ENCODE data around the gene DBP.
"Not testable (repeated sequence)": the region's sequence is repeated elsewhere in the genome, so short reads cannot be mapped to it uniquely, and the experiment has no call there.

Gene DBP

GRCh38 chr19:48639483-48640375 lies 2.5 kb upstream of the DBP start:
- peak in 1 of 2 donors; percentile 45 for DNase-seq

- no peak for DNase-seq
Observed at GRCh38 chr19:48638831-48639381, 1.7 kb upstream of the DBP start.

- DNase-seq = peak; percentile 94
Observed at GRCh38 chr19:48637948-48638830, 1.0 kb upstream of the DBP start.

GRCh38 chr19:48637449-48637947 lies 319 bp upstream of the DBP start:
- peak; percentile 100 for DNase-seq

GRCh38 chr19:48635966-48636858 lies 967 bp downstream of the DBP start:
- peak in 1 of 2 donors; percentile 42 for DNase-seq

GRCh38 chr19:48635263-48635965 lies 1.8 kb downstream of the DBP start:
- peak; percentile 64 to 78 for DNase-seq

- peak; percentile 93 to 94 for DNase-seq
Observed at GRCh38 chr19:48634424-48635262, 2.5 kb downstream of the DBP start.

- DNase-seq = no peak
Observed at GRCh38 chr19:48634036-48634342, 3.2 kb downstream of the DBP start.

GRCh38 chr19:48633148-48634035 lies 3.8 kb downstream of the DBP start:
- no peak for DNase-seq

GRCh38 chr19:48632692-48633147 lies 4.5 kb downstream of the DBP start:
- DNase-seq = no peak

GRCh38 chr19:48632286-48632685 lies 4.9 kb downstream of the DBP start:
- DNase-seq = not testable (repeated sequence)

- no peak for DNase-seq
Observed at GRCh38 chr19:48631225-48631624, 6.0 kb downstream of the DBP start.

- DNase-seq = no peak
Observed at GRCh38 chr19:48630296-48631063, 6.7 kb downstream of the DBP start.

- DNase-seq = no peak
Observed at GRCh38 chr19:48629599-48630295, 7.4 kb downstream of the DBP start.

- DNase-seq = no peak
Observed at GRCh38 chr19:48629297-48629598, 7.9 kb downstream of the DBP start.

- DNase-seq = no peak
Observed at GRCh38 chr19:48628486-48629296, 8.5 kb downstream of the DBP start.

GRCh38 chr19:48627865-48628314 lies 9.3 kb downstream of the DBP start:
- DNase-seq = no peak
